Stomach (tissue), 9 donors: ENCODE results near the gene PALLD. TPM values are rescaled to one million over a fixed set of nuclear protein-coding genes. Genes with fewer than 3 reads are reported as not detected.
"Not testable (repeated sequence)": the region's sequence is repeated elsewhere in the genome, so short reads cannot be mapped to it uniquely, and the experiment has no call there.

Experiments
- DNase-seq, 2 donors: peaks; one replicate each; pipeline versions ENCODE4 v3.0.0 to v3.0.0-alpha.2; 2013 to 2019
- H3K27ac ChIP-seq, 5 donors: fragments of 200-600 bp in 4 of 5; sonication (generic) in 4 of 5; one replicate each; pipeline ENCODE4 v1.5.1; 2013 to 2019; ENCODE audit warnings: mild to moderate bottlenecking in 1 of 5, moderate library complexity in 1 of 5
- H3K27me3 ChIP-seq, 3 donors: fragments of 200-600 bp; sonication (generic); one replicate each; pipeline ENCODE4 v1.5.1; 2017 to 2019; ENCODE audit warnings: mixed run types in 1 of 3
- H3K36me3 ChIP-seq, 4 donors: fragments of 200-600 bp; sonication (generic); 1 replicate in 3 of 4; 2 replicates in 1 of 4; pipeline ENCODE4 v1.5.1; 2016 to 2019
- H3K4me1 ChIP-seq, 4 donors: fragments of 200-600 bp; sonication (generic); one replicate each; pipeline ENCODE4 v1.5.1; 2016 to 2019
- H3K4me3 ChIP-seq, 4 donors: fragments of 200-600 bp; sonication (generic) in 3 of 4; one replicate each; pipeline ENCODE4 v1.5.1; 2016 to 2019; ENCODE audit warnings: mild to moderate bottlenecking in 1 of 4
- H3K9me3 ChIP-seq, 4 donors: fragments of 200-600 bp; sonication (generic); one replicate each; pipeline ENCODE4 v1.5.1; 2016 to 2019
- EP300 ChIP-seq: sonication (generic); formaldehyde crosslinking; IDR thresholded peaks from one replicate; pipeline ENCODE4 v1.6.1; 2017; ENCODE audit warnings: antibody characterized with exemption
- POLR2A ChIP-seq, 4 donors: fragments of 450-650 bp; IDR thresholded peaks; one replicate each; pipeline ENCODE4 v1.6.1; 2016; ENCODE audit warnings: antibody characterized with exemption in 4 of 4, control low read depth in 2 of 4, mild to moderate bottlenecking in 1 of 4, moderate library complexity in 1 of 4
- POLR2AphosphoS5 ChIP-seq, 3 donors: sonication (generic); formaldehyde crosslinking; IDR thresholded peaks; one replicate each; pipeline ENCODE4 v1.6.1; 2016; ENCODE audit warnings: antibody characterized with exemption in 3 of 3
- WGBS, 5 donors: extraction: QIAGEN DNeasy Blood & Tissue Kit in 3 of 5; methylation state at CpG; one replicate each; pipeline versions ENCODE4 v1.1.5 to v1.1.7; 2013 to 2018; 5-methylcytosine and 5-hydroxymethylcytosine counted together
- intact Hi-C: fragments of 100-400 bp; cut with DNase I; formaldehyde crosslinking; loops from one replicate; pipeline ENCODE4 v1.15.1; 2023; ENCODE audit warnings: low total_unique reads
- polyA plus RNA-seq, 3 donors: library from polyadenylated mRNA; stranded (reverse); fragments of 200-250 nt; gene quantifications; one replicate each; pipeline ENCODE4 v1.2.3, GENCODE V29; 2013
- total RNA-seq, 5 donors: library from RNA; depleted of rRNA; stranded (reverse); fragments of >200 nt; gene quantifications; one replicate each; pipeline versions ENCODE4 v1.1.0 to v1.2.3, GENCODE V29; 2014 to 2016
- TF ChIP-seq, protein P1 (sequence below), 7 experiments: fragments of 450-650 bp in 4 of 7; fragments of 200-600 bp in 3 of 7; sonication (generic) in 3 of 7; IDR thresholded peaks; one replicate each; pipeline ENCODE4 v1.5.1; 2016 to 2019; ENCODE audit warnings: antibody characterized with exemption in 7 of 7, control low read depth in 2 of 7, mild to moderate bottlenecking in 1 of 7
- donor health status: healthy with polysubstance abuse.
- donor health status: Bipolar disorder and iron deficiency.
- donor health status: healthy.

The PALLD gene
- total and polyA plus RNA-seq, 8 donors: 75.9 to 984 (median 206) TPM

DNA sequence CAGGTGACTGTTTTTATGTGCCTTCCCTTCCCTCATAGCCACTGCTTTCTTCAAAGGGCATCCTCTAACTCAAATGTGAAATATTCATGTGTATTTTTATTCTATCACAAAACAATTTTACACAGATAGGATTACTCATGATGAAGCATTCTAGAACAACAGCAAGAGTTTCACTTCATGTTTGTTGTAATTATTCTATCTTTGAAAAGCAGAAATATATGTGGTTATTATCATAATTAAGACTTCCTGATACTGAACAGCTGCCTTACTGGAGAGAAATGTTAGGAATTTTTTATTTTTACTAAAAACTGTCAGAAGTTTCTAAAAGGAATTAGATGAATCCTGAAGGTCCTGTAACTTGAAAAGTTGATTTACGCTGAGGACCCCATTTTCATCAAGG lies 229.1 kb downstream of the PALLD start:
- DNase-seq: no peak
- no peaks in the 10 kb centered on the region for H3K27me3 ChIP-seq
- intact Hi-C loops: no loop called here
- H3K4me1 ChIP-seq: peaks cover 0 to 4% (median 0%) of the 10 kb centered on the region in 4 donors
- no peaks in the 10 kb centered on the region for H3K9me3 ChIP-seq
- no peaks in the 10 kb centered on the region for H3K36me3 ChIP-seq
- WGBS, 5 donors: 89 to 100% (median 98%) methylated on average over 1 of the region's 1 CpG
- no peak overlapping the region for H3K4me3 ChIP-seq
- H3K27ac ChIP-seq: no peak overlapping the region
- TF ChIP-seq POLR2AphosphoS5 (IDR thresholded peaks at IDR 0.05): no peak

GRCh38 chr4:168727181-168727580 lies 230.3 kb downstream of the PALLD start:
- H3K27me3 ChIP-seq, H3K4me3 ChIP-seq, intact Hi-C loops, H3K4me1 ChIP-seq, H3K27ac ChIP-seq, H3K36me3 ChIP-seq, DNase-seq, H3K9me3 ChIP-seq: not testable (repeated sequence)

GRCh38 chr4:168731006-168731636 lies 234.3 kb downstream of the PALLD start:
- WGBS, 5 donors: 71 to 85% (median 84%) methylated on average over 6 of the region's 6 CpGs
- no peaks in the 10 kb centered on the region for H3K27me3 ChIP-seq
- H3K4me1 ChIP-seq: peaks cover 0 to 13% (median 4%) of the 10 kb centered on the region in 4 donors
- no peak for TF ChIP-seq POLR2A (IDR thresholded peaks at IDR 0.05)
- no peak for DNase-seq
- H3K4me3 ChIP-seq: no peak overlapping the region
- no peak overlapping the region for H3K27ac ChIP-seq
- intact Hi-C loops: no loop called here
- no peaks in the 10 kb centered on the region for H3K36me3 ChIP-seq
- H3K9me3 ChIP-seq: no peaks in the 10 kb centered on the region

DNA sequence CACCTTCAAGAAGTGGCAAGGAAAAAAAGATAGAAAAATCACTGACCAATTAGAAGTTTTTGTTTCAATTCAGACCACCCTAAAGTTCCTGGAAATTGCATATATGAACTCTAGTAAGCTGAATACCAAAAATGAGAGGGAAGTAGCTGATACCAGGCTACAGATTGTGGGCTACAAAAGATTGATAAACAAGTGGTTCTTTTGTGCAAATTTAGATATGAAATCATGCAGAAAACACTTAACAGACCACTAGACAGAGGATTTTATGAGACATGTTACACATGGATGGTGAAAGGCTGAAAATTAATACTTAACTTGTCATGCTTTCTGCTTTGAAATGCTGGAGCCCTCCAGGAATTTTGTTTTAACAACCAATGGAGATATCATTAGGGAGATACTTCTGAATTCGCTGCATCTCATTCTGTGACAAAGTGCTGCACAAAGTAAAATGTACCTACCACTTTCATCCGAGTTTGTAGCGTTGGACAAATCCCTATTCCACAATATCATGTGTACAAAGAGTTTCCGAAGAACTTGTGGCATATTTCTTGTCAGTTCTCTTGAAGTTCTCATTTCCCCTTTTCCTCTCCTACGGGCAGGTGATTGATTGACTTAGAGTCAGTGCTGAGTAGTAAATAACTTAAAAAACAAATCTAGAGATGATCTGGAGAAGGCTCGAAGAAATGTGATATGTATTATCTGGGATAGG lies 235.0 kb downstream of the PALLD start:
- DNase-seq: no peak
- no peak overlapping the region for H3K27ac ChIP-seq
- no peaks in the 10 kb centered on the region for H3K36me3 ChIP-seq
- H3K27me3 ChIP-seq: no peaks in the 10 kb centered on the region
- no peak overlapping the region for H3K4me3 ChIP-seq
- peaks cover 0 to 13% (median 4%) of the 10 kb centered on the region in 4 donors for H3K4me1 ChIP-seq
- intact Hi-C loops: no loop called here
- TF ChIP-seq EP300 (no peak), POLR2AphosphoS5 (IDR thresholded peaks at IDR 0.05) (no peak), POLR2A (IDR thresholded peaks at IDR 0.05) (no peak)
- TF ChIP-seq, protein P1, sequence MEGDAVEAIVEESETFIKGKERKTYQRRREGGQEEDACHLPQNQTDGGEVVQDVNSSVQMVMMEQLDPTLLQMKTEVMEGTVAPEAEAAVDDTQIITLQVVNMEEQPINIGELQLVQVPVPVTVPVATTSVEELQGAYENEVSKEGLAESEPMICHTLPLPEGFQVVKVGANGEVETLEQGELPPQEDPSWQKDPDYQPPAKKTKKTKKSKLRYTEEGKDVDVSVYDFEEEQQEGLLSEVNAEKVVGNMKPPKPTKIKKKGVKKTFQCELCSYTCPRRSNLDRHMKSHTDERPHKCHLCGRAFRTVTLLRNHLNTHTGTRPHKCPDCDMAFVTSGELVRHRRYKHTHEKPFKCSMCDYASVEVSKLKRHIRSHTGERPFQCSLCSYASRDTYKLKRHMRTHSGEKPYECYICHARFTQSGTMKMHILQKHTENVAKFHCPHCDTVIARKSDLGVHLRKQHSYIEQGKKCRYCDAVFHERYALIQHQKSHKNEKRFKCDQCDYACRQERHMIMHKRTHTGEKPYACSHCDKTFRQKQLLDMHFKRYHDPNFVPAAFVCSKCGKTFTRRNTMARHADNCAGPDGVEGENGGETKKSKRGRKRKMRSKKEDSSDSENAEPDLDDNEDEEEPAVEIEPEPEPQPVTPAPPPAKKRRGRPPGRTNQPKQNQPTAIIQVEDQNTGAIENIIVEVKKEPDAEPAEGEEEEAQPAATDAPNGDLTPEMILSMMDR (IDR thresholded peaks at IDR 0.05): no peak
- no peaks in the 10 kb centered on the region for H3K9me3 ChIP-seq
- WGBS, 5 donors: 81 to 91% (median 86%) methylated on average over 6 of the region's 6 CpGs

- H3K27me3 ChIP-seq: no peaks in the 10 kb centered on the region
- no peak overlapping the region for H3K27ac ChIP-seq
- intact Hi-C loops: no loop called here
- no peak for TF ChIP-seq POLR2A (IDR thresholded peaks at IDR 0.05)
- no peak for TF ChIP-seq EP300
- TF ChIP-seq, protein P1 (IDR thresholded peaks at IDR 0.05): no peak
- no peak for DNase-seq
- H3K4me3 ChIP-seq: no peak overlapping the region
- 92 to 99% (median 96%) methylated on average over 2 of the region's 2 CpGs for WGBS, 5 donors
- no peaks in the 10 kb centered on the region for H3K9me3 ChIP-seq
- no peaks in the 10 kb centered on the region for H3K36me3 ChIP-seq
- H3K4me1 ChIP-seq: peaks cover 0 to 13% (median 4%) of the 10 kb centered on the region in 4 donors
These were observed 235.9 kb downstream of the PALLD start for GRCh38 chr4:168732714-168733113.
